Hematopoietic multipotent progenitor cell treated with erythropoietin and hydrocortisone succinate and interleukin-3 and kit ligand, for 4 days (in vitro differentiated cells): ENCODE data around the gene DNAJC22.

Source experiments
- DNase-seq: peaks from one replicate; pipeline ENCODE4 v3.0.0-alpha.2; 2015

DNAJC22 gene

DNA sequence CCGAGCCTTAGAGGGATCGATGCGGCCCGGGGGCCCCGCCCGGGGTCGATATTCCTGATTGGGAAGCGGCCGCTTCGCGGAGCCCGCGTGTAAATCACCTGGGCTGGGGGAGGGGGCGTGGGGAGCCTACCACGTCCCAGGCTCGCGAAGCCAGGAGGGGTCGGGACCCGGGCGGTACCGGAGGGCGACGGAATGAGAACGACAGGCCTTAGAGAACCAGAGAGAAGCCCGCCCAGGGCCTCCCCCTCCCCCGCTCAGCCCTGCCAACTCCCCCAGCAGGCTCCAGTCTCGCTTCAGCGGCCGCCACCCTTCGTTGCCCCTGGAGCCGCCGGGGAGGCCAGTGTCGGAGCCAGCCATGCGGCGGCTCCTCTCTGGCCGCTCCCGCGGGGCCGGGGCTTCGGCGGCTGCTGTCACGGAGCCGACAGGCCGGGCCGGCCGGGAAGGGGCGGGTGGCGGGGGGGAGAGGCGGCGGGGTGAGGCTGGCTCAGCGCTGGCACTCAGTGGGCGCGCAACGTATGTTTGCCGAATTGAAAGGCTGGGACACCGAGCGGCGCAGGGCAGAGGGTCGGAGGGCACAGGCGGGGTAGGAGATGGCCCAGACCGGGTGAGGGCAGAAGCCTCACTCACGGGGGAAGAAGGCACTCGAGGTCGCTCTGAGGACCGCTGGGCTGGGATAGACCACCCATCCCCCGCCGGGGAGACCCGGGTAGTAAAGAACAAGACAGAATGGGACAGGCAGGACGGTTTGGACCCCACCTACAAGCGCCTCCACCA lies 1.4 kb upstream of the DNAJC22 start:
- peak; percentile 56 for DNase-seq

DNA sequence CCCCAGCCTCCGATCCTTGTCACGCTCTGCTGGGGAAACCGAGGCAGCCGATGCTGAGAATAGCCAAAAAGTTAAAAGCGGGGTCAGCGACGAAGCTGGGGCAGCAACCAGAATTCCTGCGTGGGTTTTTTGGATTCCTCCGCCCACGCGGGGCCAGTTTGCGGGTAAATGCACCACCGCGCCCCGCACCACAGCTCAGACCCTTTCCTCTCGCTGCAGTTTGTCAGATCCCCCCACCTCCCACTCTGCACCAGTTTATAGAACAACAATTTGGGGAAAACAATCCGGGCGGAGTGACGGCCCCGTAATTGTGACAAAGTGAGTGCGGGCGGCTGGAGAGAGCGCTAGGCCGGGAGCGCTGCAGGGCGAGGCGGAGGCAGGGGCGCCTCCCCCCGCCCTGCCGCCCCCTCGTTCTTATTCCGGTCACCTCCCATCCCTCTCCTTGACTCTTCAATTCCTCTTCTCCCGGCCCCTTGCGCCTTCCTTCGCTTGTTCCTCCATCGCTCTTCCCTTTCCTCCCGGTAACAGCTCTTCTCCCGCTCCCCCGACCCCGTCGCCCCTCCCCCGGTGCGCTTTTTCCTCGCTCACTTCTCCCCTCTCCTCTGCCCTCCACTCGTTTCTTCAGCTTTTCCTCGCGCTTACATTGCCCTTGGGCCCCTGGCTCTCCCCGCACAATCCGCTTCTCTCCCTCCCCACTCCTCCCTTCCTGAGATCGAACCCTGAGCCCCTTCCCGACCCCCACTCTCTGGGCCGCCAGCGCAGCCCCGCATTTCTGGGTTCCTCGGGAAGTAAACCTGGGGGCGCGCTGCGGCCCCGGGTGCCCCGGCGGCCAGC lies 646 bp upstream of the DNAJC22 start:
- DNase-seq = no peak

DNA sequence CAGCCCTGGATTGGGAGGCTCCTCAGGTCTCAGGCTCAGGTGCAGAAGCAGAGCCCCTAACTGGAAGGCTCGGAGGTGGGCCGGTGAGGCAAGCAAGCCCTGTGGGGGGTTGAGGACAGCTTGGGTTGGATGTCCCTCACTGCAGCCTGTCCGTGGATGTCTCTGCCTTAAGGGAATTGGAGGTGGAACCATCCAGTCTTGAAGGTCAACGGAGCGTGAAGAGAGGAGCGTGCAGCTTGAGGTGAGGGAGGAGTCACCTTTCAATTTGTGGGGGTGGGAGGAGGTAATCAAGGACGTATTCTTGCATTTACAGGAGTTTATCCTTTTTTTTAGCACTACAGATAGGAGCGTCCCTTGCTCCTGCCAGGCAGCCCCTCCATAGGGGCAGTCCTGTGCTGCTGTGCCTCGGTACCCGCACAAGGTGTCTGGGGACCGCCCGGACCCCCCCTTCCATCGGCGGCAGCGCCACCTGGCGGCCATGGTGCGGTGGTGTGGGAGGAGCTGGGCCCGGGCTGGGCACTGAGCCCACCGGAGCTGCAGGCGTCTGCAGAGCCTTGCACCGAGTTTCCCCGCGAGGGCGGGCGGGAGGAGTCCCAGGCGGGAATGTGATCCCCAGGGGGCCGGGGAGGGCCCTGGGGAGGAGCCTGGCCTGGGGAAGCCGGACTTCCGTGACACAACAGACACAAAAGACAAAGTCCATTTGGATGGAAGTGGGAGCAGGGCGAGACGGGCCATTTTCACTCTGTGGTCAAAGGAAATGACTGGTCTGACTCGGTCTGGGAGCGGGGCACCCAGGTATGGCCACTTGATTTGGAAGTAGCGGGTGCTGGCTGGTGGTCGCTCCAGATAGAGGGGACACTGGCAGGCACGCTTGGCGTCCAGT lies 864 bp downstream of the DNAJC22 start:
- peak; percentile 78 for DNase-seq

DNA sequence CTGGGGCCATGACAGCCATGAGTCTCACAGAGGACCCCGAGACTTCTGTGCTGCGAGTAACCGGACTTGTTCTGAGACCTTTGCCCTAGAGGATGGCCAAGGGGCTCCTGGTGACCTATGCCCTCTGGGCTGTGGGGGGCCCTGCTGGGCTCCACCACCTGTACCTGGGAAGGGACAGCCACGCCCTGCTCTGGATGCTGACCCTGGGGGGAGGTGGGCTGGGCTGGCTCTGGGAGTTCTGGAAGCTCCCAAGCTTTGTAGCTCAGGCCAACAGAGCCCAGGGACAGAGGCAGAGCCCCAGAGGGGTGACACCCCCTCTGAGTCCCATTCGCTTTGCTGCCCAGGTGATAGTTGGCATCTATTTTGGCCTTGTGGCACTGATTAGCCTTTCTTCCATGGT lies 2.1 kb downstream of the DNAJC22 start:
- DNase-seq = no peak

DNA sequence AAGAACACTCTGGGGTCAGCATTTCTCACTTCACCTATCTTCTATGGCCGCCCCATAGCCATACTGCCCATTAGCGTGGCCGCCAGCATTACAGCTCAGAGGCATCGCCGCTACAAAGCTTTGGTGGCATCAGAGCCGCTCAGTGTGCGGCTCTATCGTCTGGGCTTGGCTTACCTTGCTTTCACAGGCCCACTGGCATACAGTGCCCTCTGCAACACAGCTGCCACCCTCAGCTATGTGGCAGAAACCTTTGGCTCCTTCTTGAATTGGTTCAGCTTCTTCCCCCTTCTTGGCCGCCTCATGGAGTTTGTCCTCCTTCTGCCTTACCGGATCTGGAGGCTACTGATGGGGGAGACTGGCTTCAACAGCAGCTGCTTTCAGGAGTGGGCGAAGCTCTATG lies 2.6 kb downstream of the DNAJC22 start:
- no peak for DNase-seq

DNA sequence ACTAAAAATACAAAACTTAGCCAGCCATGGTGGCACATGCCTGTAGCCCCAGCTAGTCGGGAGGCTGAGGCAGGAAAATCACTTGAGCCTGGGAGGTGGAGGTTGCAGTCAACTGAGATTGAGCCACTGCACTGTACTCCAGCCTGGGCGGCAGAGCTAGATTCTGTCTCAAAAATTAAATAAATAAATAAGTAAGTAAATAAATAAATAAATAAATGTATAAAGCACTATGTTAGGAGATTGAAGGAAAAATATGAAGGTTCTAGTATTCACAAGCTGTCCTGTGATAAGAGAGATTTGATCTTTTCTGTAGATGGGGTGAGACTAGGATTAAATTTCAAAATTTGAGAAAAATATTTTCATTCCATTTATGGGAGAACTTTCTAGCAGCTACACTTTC lies 5.7 kb downstream of the DNAJC22 start:
- no peak for DNase-seq

DNA sequence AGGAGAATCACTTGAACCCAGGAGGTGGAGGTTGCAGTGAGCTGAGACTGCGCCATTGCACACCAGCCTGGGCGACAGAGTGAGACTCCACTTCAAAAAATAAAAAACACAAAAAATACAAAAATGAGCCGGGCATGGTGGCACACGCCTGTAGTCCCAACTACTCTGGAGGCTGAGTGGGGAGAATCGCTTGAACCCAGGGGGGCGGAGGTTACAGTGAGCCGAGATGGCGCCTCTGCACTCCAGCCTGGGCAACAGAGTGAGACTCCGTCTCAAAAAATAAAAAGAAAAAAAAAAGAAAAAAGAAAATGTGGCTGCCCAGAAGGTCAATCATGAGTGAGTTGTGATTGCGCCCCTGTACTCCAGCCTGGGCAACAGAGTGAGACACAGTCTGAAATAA lies 9.2 kb downstream of the DNAJC22 start:
- no peak for DNase-seq

DNA sequence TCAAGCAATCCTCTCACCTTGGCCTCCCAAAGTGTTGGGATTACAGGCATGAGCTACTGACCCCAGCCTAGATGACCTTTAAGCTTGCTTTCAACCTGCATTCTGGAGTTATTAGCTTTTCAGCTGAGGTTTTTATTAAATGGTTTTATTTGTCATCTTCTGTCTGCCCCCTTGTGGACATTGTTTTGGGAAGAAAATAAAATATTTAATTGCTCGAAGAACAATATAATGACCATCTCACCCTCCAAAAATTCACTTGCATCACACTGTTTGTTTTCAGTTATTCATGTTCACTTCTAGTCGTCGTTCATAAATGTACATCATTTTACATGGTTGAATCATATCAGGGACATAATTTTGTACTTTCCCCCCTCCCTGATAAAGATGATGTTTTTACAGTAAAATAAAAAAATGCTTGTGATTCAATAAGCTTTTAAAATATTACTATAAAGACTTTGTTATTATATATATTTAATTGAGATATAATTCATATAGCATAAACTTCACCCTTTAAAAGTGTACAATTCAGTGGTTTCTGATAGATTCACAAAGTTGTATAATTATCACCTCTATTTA lies 10.5 kb downstream of the DNAJC22 start:
- peak; percentile 80 for DNase-seq

DNA sequence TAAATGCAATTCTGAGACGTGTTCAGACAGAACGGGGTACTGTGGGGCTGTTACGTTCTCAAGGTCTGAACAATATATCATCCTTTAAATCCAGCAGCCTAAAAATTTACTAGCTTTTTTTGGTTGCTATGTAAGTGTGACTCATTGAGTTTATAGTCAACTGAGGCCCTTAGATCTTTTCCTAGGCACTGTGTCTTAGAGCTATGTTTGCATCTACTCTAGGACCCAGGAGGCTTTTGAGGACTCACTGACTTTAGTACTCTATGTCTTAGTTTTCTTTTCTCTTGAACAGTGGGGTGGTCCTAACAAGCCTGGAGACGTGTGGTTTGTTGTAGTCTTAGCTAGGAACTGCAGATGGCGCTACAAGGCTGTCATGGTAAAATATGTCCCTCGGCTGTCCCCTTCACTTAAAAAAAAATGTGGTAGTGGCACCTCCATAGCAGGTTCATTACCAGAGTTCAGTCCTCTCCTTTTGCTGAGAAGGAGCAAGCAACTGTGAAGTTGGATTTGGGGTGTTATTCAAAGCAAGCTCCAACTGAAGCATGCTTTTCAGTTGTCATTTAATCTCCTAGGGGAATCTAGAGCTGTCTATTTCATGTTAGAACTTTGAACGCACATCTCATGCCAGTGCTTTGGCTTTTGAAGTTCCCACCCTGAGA lies 11.9 kb downstream of the DNAJC22 start:
- DNase-seq = peak; percentile 90

DNA sequence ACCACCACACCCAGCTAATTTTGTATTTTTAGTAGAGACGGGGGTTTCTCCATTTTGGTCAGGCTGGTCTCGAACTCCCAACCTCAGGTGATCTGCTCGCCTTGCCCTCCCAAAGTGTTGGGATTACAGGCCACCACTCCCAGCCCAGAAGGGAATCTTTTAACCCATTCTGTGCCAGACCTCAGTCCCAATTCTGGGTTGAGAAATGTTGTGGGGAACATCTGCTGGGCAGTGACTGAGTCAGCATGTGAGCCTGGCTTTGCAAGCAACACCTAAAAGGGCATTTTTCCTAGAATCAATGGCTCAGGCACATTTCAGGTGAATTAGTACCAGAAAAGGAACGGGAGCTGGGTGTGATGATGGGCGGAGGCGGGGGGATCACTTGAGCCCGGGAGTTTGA lies 13.0 kb downstream of the DNAJC22 start:
- no peak for DNase-seq

DNA sequence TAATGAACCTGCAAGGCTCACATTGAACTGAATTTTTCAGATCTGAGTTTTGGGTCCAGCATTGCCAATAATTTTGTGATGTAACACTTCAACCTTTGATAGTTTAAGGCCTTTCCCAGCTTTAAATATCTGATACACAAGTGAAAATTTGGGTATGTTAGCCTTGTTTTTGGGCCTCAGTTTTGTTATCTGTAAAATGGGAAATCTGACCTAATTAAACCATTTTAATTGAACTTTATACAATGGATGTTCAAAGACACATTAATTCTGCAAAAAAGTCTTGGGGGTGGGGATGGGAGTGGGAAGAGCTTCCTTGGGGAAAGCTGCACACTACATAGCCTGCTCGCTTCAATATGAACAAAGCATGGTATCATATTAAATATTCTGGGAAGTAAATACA lies 15.4 kb downstream of the DNAJC22 start:
- no peak for DNase-seq

DNA sequence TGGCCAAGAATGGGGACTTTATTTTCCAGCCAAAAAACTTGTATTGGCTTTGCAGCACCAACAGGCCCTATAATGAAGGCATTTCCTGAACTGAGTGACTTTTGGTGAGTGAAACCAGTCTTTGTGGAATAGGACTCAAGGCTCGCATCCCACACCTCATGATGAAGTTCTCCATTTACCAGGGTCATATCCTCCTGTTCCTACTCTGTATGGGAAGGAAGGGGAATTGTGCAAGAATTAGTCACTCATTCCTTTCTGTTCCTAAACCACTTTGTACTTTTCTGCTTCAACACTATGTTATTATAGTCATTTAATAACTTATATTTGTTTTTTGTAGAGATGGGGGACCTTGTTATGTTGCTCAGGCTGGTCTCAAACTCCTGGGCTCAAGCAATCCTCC lies 18.3 kb downstream of the DNAJC22 start:
- DNase-seq = no peak

DNA sequence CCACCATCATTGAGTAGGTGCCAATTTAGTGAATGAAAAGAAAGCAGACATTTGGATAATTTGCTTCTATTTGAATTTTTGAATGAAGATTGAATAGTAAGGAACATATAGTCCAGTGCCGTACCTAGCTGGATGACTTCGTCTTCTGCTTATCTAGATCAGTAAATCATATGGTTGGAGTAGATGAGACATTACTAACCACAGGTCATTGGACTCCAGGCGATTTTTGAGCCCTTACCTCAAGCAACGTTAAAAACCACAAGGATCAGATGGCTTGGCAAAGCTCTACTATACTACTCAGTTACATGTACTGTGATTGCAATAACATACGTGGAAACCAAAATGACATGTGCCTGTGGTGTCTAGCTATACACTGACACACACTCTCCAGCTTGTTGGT lies 18.9 kb downstream of the DNAJC22 start:
- DNase-seq = peak; percentile 84

DNA sequence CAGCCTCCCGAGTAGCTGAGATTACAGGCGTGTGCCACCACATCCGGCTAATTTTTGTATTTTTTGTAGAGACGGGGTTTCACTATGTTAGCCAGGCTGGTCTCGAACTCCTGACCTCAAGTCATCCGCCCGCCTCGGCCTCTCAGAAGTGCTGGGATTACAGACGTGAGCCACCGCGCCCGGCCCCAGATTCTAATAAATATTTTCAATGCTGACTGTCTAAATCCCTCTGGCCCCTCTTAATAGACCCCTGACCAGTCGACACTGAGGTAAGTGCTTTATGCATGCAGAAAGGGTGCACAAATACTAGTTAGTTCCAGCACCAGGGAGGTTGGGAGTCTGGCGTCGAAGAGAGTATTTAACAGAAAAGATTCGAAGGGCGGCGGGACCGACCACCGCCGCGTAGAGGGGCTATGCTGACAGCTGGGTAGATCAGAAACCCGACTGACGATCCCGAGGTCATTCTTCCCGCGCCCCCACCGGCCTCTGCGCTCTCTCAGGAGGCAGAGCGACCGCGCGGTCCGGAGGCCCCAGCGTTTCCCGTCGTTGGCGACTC lies 19.5 kb downstream of the DNAJC22 start:
- DNase-seq = no peak

DNA sequence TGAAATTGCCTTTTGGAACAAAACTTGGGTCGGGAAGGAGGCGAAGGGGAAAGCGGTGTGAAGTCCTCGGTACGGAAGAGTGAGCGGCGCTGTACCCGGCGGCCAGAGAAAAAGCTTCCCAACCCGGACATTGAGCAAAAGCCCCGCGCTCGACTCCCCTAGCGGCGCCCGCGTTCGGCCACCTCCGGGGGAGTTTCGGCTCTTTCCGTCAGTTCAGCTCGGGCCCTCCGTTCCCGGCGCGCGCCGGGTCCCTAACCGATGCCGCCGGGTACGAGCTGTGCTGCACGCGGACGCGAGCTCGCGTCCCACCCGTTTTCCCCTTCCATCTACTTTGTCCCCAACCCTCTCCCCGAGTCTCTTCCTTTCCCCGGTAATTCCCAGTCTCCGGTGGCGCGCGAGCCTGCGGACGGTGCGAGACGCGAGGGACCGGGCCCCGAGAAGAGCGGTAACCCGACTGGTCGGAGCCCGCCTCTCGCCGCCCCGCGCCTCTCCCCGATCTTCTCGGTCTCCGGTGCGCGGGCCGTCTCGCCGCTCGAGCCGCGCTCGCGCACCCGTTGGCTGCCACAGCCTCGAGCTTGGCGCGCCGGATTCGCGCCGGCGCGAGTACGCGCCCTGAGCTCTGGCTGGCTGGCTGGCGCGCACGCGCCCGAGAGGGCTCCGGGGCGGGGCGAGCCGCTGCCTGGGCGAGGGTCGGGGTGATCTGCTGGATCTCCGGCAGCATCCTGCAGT lies 20.1 kb downstream of the DNAJC22 start:
- peak; percentile 96 for DNase-seq

DNA sequence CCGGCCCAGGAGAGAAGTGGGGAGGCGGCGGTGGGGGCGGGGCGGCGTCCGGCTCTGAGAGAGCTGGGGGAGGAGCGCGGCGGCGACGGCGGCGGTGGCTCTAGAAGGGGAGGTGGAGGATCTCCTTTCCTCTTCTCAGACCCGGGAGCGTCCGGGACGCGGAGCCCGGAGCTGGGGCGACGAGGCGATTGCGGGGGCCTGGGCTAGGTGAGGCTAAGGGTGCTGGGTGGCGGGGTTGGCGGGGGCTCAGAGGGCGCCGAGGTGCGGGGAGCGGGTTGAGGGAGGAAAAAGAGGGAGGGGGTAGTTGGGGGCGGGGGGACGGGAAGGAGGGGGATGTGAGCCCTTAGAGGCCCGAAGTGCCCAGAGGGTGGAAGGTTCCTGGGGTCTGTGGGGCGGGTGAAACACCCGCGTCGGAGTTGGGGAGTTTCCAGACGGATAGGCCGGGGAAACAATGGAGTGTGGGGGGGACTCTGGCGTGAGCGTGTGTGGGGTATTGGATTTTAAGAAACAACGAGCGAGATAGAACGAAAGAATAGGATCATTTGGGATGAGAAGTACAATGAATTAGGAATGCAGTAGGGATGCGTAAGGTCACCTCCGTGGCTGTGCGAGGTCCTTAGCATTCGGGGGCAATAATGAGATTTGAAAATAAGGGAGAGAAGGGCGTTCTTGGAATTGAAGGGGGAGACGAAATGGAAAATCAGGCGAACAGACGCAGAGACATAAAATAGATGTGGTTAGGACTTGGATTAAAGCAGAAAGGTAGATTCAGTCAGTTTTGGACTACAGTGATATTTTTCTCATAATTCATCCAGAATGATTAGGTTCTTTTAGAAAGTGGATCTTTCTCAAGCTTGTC lies 20.9 kb downstream of the DNAJC22 start, which contains the start of gene SPATS2:
SPATS2 (plus strand) TSS at position 82 of the 859 bp plus-strand sequence. CDS start 93,551 bp downstream, outside the sequence.
- DNase-seq = peak; percentile 51

DNA sequence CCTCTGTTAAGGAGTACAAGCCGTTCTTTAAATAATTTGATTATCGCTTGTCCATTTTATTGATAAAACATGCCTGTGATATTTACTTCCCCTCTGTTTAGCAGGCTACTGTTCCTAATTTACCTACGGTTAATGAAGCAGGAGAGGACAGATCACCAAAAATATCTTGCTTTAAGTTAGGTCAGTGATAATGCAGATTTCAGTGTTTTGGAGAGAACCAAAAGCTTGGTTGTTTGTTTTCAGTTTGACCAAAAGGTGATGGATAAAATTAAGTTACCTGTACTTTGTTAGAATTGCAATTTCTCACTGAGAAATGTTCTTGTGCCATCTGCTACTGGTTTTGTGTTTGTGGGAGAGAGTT lies 21.5 kb downstream of the DNAJC22 start:
- no peak for DNase-seq

DNA sequence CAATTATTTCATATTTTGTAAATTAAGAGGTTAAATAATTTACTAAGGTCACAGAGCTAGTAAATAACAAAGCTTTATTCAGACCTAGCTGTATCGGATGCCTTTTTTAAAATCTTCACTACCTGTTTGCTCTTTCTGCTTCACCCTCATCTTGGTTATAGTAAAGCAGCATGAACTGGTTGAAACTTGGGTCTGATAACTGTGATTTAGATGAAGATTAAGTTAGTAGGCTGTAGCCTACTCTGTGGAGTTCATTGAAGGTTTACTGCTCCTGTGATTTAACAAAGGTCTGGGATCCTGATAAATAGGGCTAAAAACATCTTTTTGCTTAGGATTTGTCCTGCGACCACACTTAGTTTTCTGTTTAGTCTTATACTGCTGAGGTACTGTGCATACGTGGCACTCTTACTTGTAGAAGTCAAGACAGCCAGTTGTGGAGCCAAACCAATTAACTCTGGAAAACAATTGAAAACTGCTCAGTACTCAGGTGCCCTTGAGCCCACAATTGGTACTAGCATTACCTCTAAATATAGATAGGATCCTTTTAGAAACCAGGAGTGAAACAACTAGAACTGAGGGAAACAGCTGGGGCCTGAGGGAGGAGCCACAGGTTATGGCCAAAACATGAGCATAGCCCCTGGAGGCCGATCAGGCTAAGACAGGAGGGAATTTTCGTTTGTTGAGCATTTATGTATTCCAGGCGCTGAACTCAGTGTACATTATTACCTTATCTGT lies 22.9 kb downstream of the DNAJC22 start:
- peak; percentile 82 for DNase-seq

DNA sequence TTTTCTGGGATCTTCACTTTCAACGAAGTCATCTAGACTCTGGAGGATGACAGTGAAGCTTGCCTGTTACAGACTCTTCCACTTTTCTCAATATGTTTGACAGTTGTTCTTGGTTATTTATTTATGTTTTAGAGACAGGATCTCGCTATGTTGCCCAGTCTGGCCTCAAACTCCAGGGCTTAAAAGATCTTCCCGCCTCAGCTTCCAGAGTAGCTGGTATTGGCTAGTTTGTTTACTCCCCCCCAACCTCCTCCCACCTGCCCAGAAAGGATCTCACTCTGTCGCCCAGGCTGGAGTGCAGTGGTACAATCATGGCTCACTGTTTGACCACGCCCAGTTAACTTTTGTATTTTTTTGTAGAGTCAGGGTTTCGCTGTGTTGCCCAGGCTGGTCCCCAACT lies 23.9 kb downstream of the DNAJC22 start:
- DNase-seq = no peak

DNA sequence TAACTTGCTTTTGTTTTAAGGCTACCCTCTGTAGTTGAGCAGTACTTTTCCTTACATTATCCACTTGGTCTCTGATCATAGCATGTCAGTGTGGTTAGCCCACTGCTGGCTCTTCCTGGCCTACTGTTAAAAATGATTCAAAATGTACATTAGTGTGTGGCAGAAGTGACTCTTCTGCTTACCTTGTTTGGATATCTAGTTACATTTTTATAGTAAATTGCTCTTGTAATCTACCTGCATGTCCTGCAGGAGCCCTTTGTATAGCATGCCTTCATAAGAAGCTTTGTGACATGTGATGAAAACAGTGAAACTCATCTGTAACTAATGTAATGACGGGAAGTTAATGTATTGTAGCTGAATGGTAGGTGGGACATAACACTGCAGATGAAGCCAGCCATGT lies 28.7 kb downstream of the DNAJC22 start:
- no peak for DNase-seq
